ENCODE measurements around the gene GRHPR. TPM values are rescaled to one million over a fixed set of nuclear protein-coding genes. Genes with fewer than 3 reads are reported as not detected.

The GRHPR gene
- total RNA-seq, 4 donors from 2014 or later = 99.0 to 186 (median 119) TPM

DNA sequence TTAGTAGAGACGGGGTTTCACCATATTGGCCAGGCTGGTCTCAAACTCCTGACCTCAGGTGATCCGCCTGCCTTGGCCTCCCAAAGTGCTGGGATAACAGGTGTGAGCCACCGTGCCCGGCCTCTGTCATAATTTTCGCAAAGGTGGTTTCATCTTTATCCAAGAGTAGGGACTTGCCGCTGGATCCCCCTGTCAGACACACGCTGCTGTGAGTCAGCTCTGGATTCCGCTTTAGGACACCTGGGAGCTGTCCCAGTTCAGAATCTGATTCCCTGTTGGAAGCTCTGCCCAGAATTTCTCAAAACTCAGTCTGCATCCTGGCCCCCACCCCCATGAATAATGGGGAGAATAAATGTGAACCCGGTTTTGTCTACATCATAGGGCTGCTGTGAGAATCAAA is 17.9 kb upstream of the GRHPR start:
- TF ChIP-seq, protein P1, sequence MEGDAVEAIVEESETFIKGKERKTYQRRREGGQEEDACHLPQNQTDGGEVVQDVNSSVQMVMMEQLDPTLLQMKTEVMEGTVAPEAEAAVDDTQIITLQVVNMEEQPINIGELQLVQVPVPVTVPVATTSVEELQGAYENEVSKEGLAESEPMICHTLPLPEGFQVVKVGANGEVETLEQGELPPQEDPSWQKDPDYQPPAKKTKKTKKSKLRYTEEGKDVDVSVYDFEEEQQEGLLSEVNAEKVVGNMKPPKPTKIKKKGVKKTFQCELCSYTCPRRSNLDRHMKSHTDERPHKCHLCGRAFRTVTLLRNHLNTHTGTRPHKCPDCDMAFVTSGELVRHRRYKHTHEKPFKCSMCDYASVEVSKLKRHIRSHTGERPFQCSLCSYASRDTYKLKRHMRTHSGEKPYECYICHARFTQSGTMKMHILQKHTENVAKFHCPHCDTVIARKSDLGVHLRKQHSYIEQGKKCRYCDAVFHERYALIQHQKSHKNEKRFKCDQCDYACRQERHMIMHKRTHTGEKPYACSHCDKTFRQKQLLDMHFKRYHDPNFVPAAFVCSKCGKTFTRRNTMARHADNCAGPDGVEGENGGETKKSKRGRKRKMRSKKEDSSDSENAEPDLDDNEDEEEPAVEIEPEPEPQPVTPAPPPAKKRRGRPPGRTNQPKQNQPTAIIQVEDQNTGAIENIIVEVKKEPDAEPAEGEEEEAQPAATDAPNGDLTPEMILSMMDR (IDR thresholded peaks at IDR 0.05; ENCODE audit: low read depth) = no peak

DNA sequence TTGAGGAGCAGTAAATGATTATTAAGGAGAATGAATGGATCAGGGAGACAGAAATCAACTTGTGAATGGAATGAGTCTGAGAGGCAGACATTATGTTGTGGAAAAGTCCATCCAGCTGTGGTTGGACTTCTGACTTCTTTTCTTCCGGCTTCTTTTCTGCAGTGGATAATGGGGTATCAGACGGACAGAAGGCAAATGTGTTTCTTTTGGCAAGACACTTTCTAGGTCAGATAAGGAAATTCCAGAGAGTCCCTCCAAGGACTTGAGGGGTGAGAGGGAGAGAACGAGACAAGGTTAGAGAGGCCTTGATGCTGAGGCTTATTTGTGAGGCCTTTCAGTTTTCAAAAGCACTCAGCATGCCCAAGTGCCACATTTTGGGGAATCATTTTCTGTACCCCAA is 17.1 kb upstream of the GRHPR start:
- TF ChIP-seq, protein P1 (IDR thresholded peaks at IDR 0.05; ENCODE audit: low read depth) = no peak

DNA sequence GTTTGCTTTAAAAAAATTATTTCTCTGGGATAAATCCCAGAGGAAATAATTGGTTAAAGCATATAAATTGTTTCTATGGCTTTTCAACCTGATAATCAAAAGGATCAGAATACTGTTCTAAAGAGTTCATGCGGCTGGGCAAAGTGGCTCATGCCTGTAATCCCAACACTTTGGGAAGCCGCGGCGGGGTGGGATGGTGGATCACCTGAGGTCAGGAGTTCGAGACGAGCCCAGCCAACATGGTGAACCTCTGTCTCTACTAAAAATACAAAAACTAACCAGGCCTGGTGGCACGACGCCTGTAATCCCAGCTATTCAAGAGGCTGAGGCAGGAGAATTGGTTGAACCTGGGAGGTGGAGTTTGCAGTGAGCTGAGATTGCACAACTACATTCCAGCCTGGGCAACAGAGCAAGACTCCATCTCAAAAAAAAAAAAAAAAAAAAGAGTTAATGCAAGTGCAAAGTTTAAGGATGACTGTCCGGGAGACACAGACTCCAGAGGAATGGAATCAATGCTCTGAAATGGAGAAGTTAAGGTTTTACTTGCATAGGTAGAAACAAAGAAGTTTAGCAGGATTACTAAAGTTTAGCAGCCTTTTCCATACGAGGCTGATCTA is 16.6 kb upstream of the GRHPR start:
- TF ChIP-seq, protein P1 (IDR thresholded peaks at IDR 0.05; ENCODE audit: low read depth) = no peak

DNA sequence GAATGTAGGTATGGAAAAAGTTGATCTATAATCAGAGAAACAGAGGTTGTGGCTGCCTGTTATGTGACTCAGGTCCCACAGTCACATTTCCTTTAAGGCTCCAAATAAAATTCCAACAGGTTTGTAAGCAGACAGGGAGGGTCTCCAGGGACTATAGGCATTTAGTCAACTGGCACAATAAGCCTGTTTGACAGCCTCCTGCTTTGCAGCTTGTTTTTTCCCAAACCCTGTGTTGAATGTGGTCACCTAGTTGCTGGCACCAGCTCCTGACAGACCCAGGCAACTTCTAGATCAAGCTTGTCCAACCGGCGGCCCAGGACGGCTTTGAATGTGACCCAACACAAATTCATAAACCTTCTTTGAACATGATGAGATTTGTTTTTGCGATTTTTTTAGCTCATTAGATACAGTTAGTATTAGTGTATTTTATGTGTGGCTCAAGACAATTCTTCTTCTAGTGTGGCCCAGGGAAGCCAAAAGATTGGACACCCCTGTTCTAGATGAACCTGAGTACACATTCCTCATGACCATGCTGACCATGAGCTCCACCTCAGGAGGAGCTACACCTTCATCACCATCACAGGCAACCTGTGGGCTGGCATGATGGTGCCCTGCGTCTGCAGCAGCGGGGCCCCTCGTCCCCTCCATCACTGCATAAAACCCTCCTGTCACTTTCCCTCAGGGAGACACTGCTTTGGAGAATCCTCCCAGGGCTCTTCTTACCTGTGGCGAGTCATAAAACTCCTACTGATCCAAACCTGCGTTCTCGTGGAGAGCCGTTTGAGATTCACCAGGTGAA is 15.7 kb upstream of the GRHPR start:
- TF ChIP-seq, protein P1 (IDR thresholded peaks at IDR 0.05; ENCODE audit: low read depth) = no peak

DNA sequence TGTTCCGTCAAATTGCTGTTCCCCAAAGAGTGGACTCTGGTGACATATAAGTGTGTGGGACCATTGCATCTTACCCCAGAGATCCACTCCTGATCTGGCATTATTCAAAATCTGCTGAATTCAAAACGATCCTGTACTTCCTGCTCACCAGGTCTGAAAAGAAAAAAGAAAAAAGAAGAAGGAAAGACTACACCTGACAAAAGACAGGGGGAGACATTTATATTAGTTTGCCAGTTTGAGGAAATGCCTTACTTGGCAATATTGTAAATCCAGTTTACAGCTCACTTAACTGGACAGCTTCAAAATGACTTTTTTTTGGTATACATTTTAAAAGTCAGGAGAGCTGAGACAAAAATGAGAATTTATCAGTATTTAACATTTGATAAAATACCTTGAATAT is 15.0 kb upstream of the GRHPR start:
- TF ChIP-seq, protein P1 (IDR thresholded peaks at IDR 0.05; ENCODE audit: low read depth) = no peak

DNA sequence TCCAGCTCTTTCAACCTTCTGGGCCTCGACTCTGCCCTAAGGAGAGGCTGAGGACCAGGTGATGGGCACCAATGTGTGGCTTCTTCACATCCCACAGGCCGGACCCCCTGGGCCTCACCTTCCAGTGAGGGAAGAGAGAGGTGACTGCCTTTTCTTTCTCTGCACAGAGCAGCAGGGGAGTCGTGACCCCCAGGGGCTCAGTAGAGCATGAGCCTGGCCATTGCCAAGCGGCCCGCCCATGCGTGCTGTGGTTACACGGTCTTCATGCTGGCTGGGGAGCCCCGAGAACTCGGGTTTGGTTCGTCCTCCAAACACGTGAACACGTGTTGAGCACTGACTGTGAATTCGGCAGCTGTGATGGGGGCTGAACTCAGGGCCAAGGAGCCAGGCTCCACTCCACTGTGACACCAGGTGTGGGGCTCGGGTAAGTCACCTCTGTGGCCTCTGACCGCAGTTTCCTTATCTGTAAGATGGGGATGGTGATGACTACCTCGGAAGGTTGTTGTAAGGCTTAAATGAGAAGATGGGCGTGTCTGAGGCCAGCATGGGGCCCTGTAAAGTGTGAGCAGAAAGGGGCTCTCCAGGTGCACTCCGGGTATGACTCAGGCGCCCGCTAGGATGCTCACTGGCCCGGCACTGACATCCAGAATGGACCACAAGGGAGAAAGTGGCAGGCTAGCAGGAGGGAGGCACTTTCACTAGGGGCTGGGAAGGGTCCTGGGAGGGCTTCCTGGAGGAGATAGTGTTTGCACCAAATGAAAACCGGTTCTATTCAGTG is 13.4 kb upstream of the GRHPR start:
- TF ChIP-seq, protein P1 (IDR thresholded peaks at IDR 0.05; ENCODE audit: low read depth) = no peak

DNA sequence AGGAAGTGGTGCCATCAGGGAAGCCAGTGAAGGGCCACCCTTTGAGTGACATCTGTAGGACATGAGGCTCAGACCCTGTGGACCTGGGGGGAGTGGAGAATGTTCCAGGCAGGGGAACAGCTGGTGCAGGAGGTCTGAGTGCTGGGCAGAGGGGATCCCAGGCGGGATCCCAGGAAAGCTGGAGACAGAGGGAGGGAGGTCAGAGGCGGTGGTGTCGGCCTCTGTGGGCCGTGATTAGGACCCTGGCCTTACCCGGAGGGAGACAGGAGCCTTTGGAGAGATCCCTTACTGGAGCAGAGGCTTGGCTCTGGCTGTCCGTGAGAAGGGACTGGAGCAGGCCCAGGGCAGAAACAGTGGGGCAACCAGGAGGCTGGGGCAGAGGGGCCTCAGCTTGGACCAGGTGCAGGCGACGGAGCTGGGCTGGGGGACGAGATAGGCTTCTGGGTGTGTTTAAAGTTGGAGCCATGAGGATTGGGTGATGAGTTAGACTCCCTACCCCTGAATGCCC is 12.1 kb upstream of the GRHPR start:
- TF ChIP-seq, protein P1 (IDR thresholded peaks at IDR 0.05; ENCODE audit: low read depth) = no peak
